Activated CD8-positive, alpha-beta T cell treated with anti-CD3 and anti-CD28 coated beads for 36 hours (primary cell): ENCODE results near the gene CACNA2D4. TPM values are rescaled to one million over a fixed set of nuclear protein-coding genes. Genes with fewer than 3 reads are reported as not detected.

Experiments used
- ATAC-seq: fragments of 200-7000 bp; cut with Tn5 transposase; one replicate; pipeline ENCODE4 v1.10.0; 2021; ENCODE audit warnings: mild to moderate bottlenecking, moderate library complexity
- CTCF ChIA-PET: fragments of 350-600 bp; sonication (Branson Sonifier 250); formaldehyde crosslinking; loops from one replicate; lab custom pipeline; 2021; ENCODE audit warnings: antibody characterized with exemption; lab: Charles Lee
- POLR2A ChIA-PET: fragments of 350-600 bp; sonication (Branson Sonifier 250); formaldehyde crosslinking; loops from one replicate; lab custom pipeline; 2021; ENCODE audit warnings: antibody characterized with exemption; lab: Charles Lee
- DNase-seq: peaks from one replicate; pipeline ENCODE4 v3.0.0-alpha.2; 2020
- H3K27ac Mint-ChIP-seq: one replicate; pipeline ENCODE4 v1.8.0; 2021; ENCODE audit warnings: mild to moderate bottlenecking, mixed read lengths
- H3K27me3 Mint-ChIP-seq: one replicate; pipeline ENCODE4 v1.8.0; 2021; ENCODE audit warnings: mixed read lengths
- H3K36me3 Mint-ChIP-seq: one replicate; pipeline ENCODE4 v1.8.0; 2021; ENCODE audit warnings: low read depth, mixed read lengths
- H3K4me1 Mint-ChIP-seq: one replicate; pipeline ENCODE4 v1.8.0; 2021; ENCODE audit warnings: low read depth, mixed read lengths
- H3K4me3 Mint-ChIP-seq: one replicate; pipeline ENCODE4 v1.8.0; 2021; ENCODE audit warnings: mild to moderate bottlenecking, moderate library complexity, mixed read lengths
- H3K9me3 Mint-ChIP-seq: one replicate; pipeline ENCODE4 v1.8.0; 2021; ENCODE audit warnings: mixed read lengths
- intact Hi-C: fragments of 100-400 bp; cut with micrococcal nuclease; formaldehyde crosslinking; loops from one replicate; pipeline ENCODE4 v1.10.0; 2022
- total RNA-seq, 2 experiments: library from RNA; stranded (reverse); gene quantifications; one replicate each; pipeline ENCODE4 v1.2.3, GENCODE V29; 2021
- TF ChIP-seq, protein P1 (sequence below): fragments of 200-600 bp; IDR thresholded peaks from one replicate; pipeline ENCODE4 v1.8.0; 2022; ENCODE audit warnings: antibody characterized with exemption, mild to moderate bottlenecking

CACNA2D4 gene
- total RNA-seq, 2 experiments from 2014 or later = 4.2 to 4.3 TPM

DNA sequence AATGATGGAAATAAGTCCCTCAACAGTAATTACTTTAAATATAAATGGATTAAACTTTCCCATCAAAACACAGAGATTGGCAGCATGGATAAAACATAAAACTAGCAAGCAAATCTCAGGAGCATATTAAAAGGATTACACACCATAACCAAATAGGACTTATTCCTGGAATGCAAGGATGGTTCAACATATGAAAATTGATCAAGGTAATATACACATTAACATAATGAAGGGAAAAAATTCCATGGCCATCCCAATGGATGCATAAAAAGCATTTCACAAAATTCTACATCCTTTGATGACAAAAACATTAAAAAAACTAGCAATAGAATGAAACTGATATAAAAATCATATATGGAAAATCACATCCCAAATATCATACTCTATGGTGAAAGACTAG, 13.6 kb downstream of the CACNA2D4 start:
- TF ChIP-seq, protein P1, sequence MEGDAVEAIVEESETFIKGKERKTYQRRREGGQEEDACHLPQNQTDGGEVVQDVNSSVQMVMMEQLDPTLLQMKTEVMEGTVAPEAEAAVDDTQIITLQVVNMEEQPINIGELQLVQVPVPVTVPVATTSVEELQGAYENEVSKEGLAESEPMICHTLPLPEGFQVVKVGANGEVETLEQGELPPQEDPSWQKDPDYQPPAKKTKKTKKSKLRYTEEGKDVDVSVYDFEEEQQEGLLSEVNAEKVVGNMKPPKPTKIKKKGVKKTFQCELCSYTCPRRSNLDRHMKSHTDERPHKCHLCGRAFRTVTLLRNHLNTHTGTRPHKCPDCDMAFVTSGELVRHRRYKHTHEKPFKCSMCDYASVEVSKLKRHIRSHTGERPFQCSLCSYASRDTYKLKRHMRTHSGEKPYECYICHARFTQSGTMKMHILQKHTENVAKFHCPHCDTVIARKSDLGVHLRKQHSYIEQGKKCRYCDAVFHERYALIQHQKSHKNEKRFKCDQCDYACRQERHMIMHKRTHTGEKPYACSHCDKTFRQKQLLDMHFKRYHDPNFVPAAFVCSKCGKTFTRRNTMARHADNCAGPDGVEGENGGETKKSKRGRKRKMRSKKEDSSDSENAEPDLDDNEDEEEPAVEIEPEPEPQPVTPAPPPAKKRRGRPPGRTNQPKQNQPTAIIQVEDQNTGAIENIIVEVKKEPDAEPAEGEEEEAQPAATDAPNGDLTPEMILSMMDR = no peak
- Mint-ChIP-seq H3K9me3 (peaks cover 40% of the 10 kb centered on the region), H3K4me3 (no peak overlapping the region), H3K27ac (no peak overlapping the region), H3K36me3 (no peaks in the 10 kb centered on the region), H3K4me1 (peaks cover 4% of the 10 kb centered on the region), H3K27me3 (peaks cover 7% of the 10 kb centered on the region)
- no peak for DNase-seq
- intact Hi-C loops = no loop called here
- POLR2A ChIA-PET = no interaction called here
- ATAC-seq = no peak
- CTCF ChIA-PET = interaction anchor here (1.0 to 1.3 kb wide), 2 partner anchors 11 to 35 kb away, joined by 3 to 6 read pairs; no protein-coding TSS in a partner anchor

DNA sequence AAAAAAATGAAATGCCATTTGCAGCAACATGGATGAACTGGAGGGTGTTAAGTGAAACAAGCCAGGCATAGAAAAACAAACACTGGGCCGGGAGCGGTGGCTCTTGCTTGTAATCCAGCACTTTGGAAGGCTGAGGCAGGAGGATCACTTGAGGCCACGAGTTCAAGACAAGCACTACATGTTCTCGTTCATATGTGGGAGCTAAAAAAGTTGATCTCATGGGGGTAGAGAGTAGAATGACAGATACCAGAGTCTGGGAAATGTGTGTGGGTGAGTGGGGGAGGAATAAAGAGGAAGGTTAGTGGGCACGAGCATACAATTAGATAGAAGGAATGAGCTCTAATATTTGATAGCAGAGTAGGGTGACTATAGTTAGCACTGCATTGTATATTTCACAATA, 21.5 kb downstream of the CACNA2D4 start:
- POLR2A ChIA-PET = interaction anchor here (0.6 to 0.7 kb wide), 2 partner anchors 9 to 10 kb away, joined by 3 read pairs; no protein-coding TSS in a partner anchor
- no peaks in the 10 kb centered on the region for H3K4me1 Mint-ChIP-seq
- H3K9me3 Mint-ChIP-seq = peaks cover 5% of the 10 kb centered on the region
- TF ChIP-seq, protein P1 = no peak
- no peak for DNase-seq
- H3K4me3 Mint-ChIP-seq = no peak overlapping the region
- H3K27ac Mint-ChIP-seq = no peak overlapping the region
- ATAC-seq = no peak
- CTCF ChIA-PET = interaction anchor here (1.9 kb wide), 1 partner anchor 43 kb away, joined by 10 read pairs; no protein-coding TSS in a partner anchor
- intact Hi-C loops = no loop called here
- no peaks in the 10 kb centered on the region for H3K36me3 Mint-ChIP-seq
- H3K27me3 Mint-ChIP-seq = peaks cover 14% of the 10 kb centered on the region

DNA sequence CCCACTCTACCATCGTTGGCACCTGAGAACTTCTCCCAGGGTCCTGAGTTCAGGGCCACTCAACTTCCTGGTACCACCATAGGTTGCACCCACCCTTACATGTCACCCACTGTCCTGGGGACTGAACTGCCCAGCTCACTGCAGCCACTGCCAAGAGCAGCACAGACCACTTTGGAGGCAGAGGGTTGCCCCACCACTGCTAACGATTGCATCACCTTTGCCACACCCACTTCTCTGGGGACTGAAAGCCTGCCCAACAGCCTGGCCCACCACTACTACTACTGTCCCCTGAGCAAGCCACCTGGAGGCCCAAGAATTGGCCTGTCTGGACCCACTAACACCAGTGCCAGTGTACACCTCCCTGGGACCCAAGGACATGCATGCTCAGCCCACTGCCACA, 27.6 kb downstream of the CACNA2D4 start:
- H3K4me3 Mint-ChIP-seq = no peak overlapping the region
- POLR2A ChIA-PET = interaction anchor here (0.6 kb wide), 1 partner anchor 65 kb away, joined by 3 read pairs; no protein-coding TSS in a partner anchor
- CTCF ChIA-PET = no interaction called here
- ATAC-seq (no peak), DNase-seq (no peak)
- intact Hi-C loops = no loop called here
- H3K36me3 Mint-ChIP-seq = no peaks in the 10 kb centered on the region
- peaks cover 11% of the 10 kb centered on the region for H3K9me3 Mint-ChIP-seq
- H3K27me3 Mint-ChIP-seq = peaks cover 12% of the 10 kb centered on the region
- H3K27ac Mint-ChIP-seq = no peak overlapping the region
- H3K4me1 Mint-ChIP-seq = no peaks in the 10 kb centered on the region
- TF ChIP-seq, protein P1 = no peak

DNA sequence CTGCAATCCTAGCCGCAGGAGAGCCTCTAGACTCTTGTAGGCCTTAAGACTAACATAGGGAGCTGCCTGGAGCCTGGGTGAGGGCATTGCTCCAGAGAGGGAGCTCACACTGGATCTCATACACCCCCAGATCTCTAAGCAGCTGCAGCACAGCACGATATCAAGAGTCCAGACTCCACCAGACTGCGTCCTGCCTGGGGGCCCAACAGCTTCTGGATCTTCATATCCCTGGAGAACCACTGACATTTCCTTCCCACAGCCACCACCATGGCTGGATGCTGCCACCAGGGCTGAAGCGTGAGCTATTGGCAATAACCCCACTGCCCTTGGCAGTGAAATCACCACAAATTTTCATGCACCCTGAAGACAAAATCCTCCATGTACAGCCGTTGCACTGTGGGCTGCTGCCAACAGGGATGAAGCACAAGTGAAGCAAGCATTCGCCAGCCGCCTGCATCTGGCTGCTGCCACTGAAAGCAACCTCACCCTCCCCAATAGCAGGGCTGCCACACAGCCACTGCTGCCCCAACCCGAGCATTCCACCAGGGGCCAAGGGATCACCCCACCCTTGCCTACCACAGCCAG, 28.2 kb downstream of the CACNA2D4 start:
- H3K27me3 Mint-ChIP-seq = peaks cover 12% of the 10 kb centered on the region
- no peak overlapping the region for H3K4me3 Mint-ChIP-seq
- ChIA-PET POLR2A (no interaction called here), CTCF (no interaction called here)
- ATAC-seq (no peak), DNase-seq (no peak)
- H3K27ac Mint-ChIP-seq = no peak overlapping the region
- intact Hi-C loops = no loop called here
- TF ChIP-seq, protein P1 = no peak
- H3K9me3 Mint-ChIP-seq = peaks cover 11% of the 10 kb centered on the region
- no peaks in the 10 kb centered on the region for H3K4me1 Mint-ChIP-seq
- H3K36me3 Mint-ChIP-seq = no peaks in the 10 kb centered on the region

DNA sequence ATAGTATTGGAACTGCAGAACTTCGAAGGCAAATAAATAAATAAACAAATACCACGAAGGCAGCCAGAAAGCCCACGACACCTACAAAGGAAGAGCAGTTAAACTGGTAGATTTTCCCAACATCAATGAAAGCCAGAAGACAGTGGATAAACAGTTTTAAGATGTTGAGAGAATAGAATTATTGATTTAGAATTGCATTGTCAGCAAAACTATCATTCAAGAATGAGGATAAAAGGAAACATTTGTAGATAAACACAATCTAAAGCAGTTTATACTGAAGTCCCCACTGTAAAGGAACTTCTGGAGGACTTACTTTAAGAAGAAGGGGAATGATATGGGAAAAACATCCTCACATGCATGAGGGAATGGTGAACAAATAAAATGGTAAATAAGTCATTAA, 29.5 kb downstream of the CACNA2D4 start:
- no peak overlapping the region for H3K4me3 Mint-ChIP-seq
- ChIA-PET POLR2A (no interaction called here), CTCF (no interaction called here)
- H3K36me3 Mint-ChIP-seq = no peaks in the 10 kb centered on the region
- peaks cover 7% of the 10 kb centered on the region for H3K27me3 Mint-ChIP-seq
- H3K9me3 Mint-ChIP-seq = peaks cover 11% of the 10 kb centered on the region
- TF ChIP-seq, protein P1 = no peak
- no peak overlapping the region for H3K27ac Mint-ChIP-seq
- DNase-seq (no peak), ATAC-seq (no peak)
- intact Hi-C loops = no loop called here
- H3K4me1 Mint-ChIP-seq = no peaks in the 10 kb centered on the region
